Memory B cell (primary cell): ENCODE measurements around the gene CCL27.
A peak's percentile ranks its signal among the peaks of the same experiment; 100 is the strongest.

Experiments used
- ATAC-seq: fragments of 150-1000 bp; cut with Tn5 transposase; 2 replicates; pipeline ENCODE4 v1.10.0; 2021; ENCODE audit warnings: low read depth, mild to moderate bottlenecking, moderate library complexity
- DNase-seq, 2 donors: peaks; one replicate each; pipeline ENCODE4 v3.0.0; 2022; ENCODE audit warnings: low spot score in 2 of 2
- H3K27ac Mint-ChIP-seq: one replicate; pipeline ENCODE4 v1.8.0; 2022; ENCODE audit warnings: mild to moderate bottlenecking, moderate library complexity, mixed read lengths
- H3K27me3 Mint-ChIP-seq: one replicate; pipeline ENCODE4 v1.8.0; 2022; ENCODE audit warnings: mixed read lengths
- H3K36me3 Mint-ChIP-seq: one replicate; pipeline ENCODE4 v1.8.0; 2022; ENCODE audit warnings: mild to moderate bottlenecking, mixed read lengths
- H3K4me1 Mint-ChIP-seq: one replicate; pipeline ENCODE4 v1.8.0; 2022; ENCODE audit warnings: mixed read lengths
- H3K4me3 Mint-ChIP-seq: one replicate; pipeline ENCODE4 v1.8.0; 2022; ENCODE audit warnings: mild to moderate bottlenecking, moderate library complexity, mixed read lengths
- H3K9me3 Mint-ChIP-seq: one replicate; pipeline ENCODE4 v1.8.0; 2022; ENCODE audit warnings: mixed read lengths

CCL27 gene, protein sequence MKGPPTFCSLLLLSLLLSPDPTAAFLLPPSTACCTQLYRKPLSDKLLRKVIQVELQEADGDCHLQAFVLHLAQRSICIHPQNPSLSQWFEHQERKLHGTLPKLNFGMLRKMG

DNA sequence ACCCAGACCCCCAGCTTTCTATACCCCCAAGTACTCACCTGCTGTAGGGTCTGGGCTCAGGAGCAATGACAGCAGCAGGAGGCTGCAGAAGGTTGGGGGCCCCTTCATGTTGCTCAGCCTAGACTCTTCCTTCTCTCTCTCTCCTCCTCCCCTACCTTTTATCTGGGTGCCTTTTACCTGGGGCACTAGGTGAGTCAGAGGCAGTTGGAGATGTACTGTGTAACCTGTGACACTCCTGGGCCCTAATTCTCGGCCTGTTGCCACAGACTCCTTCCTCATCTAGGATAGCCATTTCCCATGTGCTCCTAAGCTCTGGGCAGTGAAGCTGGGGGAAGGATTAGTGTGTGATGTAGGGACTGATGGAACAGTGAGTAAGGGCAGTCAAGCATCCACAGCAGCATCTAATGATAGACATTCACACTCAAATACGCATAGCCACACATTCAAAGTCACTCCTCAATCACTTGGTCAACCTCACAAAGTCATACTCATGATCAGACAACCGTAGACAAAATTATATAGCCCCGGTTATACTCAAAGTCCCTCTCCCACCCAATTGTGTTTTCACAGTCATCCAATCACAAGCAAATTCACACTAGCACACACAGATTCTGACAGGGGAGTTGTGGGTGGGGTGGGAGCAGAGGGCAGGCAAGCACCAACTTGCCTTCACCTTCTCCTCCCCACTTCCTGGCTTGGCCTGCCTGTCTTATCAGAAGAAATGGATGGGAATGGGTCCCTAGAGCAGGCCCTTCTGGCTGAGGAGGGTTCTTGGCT is at the start of gene CCL27:
Gene CCL27 (minus strand): TSS at position 132 of the 777 bp plus-strand sequence. CDS start 24 bp downstream, at position 108.
- ATAC-seq (no peak), DNase-seq (no peak)
- H3K4me1 Mint-ChIP-seq, result peaks cover 12% of the 10 kb centered on the region
- peaks cover 4% of the 10 kb centered on the region for H3K36me3 Mint-ChIP-seq
- H3K9me3 Mint-ChIP-seq, result no peaks in the 10 kb centered on the region
- no peak within 1 kb of the TSS for H3K4me3 Mint-ChIP-seq
- H3K27ac Mint-ChIP-seq, result no peak within 1 kb of the TSS
- H3K27me3 Mint-ChIP-seq, result no peaks in the 10 kb centered on the region

DNA sequence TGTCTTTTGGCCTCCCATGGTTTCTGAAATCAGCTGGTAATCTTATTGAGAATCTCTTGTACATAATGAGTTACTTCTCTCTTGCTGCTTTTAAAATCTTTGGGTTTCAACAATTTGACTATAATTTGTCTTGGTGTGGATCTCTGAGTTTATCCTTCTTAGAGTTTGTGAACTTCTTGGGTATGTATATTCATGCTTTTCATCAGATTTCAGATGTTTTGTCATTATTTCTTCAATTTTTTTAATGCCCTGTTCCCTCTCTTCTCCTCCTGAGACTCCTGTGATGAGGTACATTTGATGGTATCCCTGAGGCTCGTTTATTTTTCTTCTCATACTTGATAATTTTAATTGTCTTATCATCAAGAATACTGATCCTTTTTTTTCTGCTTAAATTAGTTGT is 49.7 kb upstream of the CCL27 start:
- Mint-ChIP-seq H3K27me3 (peaks cover 14% of the 10 kb centered on the region), H3K27ac (no peak overlapping the region), H3K4me3 (no peak overlapping the region), H3K9me3 (peaks cover 2% of the 10 kb centered on the region), H3K36me3 (no peaks in the 10 kb centered on the region), H3K4me1 (no peaks in the 10 kb centered on the region)
- ATAC-seq (no peak), DNase-seq (no peak)

DNA sequence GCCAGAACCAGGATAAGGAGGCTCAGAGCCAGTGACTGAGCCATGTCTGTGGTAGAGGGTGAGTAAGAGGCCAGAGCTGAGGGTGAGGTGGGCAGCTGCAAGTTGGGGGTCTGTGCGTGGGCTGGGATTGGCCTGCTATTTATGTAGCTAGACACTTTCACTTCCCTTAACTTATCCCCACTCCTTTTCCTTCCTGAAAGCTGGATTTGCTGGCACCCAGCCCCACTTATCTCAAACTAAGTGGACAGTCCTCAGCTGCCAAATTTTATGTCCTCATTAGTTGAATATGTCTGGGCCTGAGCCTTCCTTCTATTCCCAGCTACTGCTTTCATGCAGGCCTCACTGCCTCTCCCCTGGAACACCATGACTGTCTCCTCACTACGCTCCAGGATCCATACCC is 47.6 kb upstream of the CCL27 start, which contains the start of gene CCL21:
Gene CCL21 (minus strand): TSS at position 114 of the 400 bp plus-strand sequence. CDS start 70 bp downstream, at position 44.
- H3K27ac Mint-ChIP-seq, result no peak within 1 kb of the TSS
- no peaks in the 10 kb centered on the region for H3K36me3 Mint-ChIP-seq
- H3K4me1 Mint-ChIP-seq, result no peaks in the 10 kb centered on the region
- no peak for DNase-seq
- ATAC-seq, result no peak
- no peak within 1 kb of the TSS for H3K4me3 Mint-ChIP-seq
- peaks cover 2% of the 10 kb centered on the region for H3K9me3 Mint-ChIP-seq
- H3K27me3 Mint-ChIP-seq, result peaks cover 12% of the 10 kb centered on the region

DNA sequence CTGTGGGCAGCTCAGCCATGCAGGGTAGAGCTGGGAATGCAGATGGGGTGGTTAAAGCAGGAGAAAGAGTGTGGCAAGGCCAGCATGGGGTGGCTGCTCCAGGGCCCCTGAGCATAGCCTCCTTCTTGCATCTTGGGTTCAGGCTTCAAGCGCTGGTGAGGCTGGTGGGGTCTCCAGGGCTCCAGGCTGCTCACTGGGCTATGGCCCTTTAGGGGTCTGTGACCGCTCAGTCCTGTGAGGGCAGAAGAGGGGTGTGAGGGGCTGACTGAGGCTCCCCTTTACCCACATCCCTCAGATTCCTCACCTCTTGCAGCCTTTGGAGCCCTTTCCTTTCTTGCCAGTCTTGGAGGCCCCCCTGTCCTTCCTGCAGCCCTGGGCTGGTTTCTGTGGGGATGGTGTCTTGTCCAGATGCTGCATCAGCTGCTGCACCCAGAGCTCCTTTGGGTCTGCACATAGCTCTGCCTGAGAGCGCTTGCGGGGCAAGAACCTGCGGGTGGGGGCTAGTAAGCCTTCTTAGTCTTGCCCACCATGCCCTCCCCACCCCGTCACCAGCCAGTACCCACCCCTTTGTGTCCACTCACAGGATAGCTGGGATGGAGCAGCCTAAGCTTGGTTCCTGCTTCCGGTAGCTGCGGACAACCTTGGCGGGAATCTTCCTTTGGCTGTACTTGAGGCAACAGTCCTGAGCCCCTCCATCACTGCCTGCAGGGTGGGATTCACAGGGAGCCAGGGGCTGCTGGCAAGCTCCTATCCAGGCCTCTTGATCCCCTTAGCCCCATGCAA is 46.9 kb upstream of the CCL27 start:
- ATAC-seq (no peak), DNase-seq (no peak)
- no peak overlapping the region for H3K27ac Mint-ChIP-seq
- no peaks in the 10 kb centered on the region for H3K36me3 Mint-ChIP-seq
- no peaks in the 10 kb centered on the region for H3K4me1 Mint-ChIP-seq
- H3K9me3 Mint-ChIP-seq, result peaks cover 2% of the 10 kb centered on the region
- peaks cover 8% of the 10 kb centered on the region for H3K27me3 Mint-ChIP-seq
- H3K4me3 Mint-ChIP-seq, result no peak overlapping the region

DNA sequence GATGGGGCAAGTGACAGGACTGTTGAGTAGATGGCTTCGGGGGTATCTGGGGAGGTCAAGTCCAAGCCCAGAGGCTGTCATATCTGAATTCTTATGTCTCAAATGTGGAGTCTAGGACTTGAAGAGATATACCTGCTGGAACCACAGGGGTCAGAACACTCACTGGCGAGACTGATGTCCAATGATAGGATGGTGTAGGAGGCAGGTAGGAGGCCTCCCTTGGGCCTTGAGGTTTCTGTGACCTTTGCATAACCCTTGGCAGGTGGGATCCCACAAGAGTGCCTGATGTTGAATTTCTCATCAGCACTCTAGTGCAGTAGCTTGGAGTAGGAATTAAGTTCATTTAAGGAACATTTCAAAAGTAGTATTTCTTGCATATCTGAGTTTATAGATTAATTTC is 44.7 kb upstream of the CCL27 start:
- ATAC-seq, result no peak
- peaks cover 1% of the 10 kb centered on the region for H3K4me1 Mint-ChIP-seq
- peaks cover 4% of the 10 kb centered on the region for H3K27me3 Mint-ChIP-seq
- no peak for DNase-seq
- no peak overlapping the region for H3K27ac Mint-ChIP-seq
- H3K4me3 Mint-ChIP-seq, result no peak overlapping the region
- H3K9me3 Mint-ChIP-seq, result peaks cover 2% of the 10 kb centered on the region
- H3K36me3 Mint-ChIP-seq, result no peaks in the 10 kb centered on the region

DNA sequence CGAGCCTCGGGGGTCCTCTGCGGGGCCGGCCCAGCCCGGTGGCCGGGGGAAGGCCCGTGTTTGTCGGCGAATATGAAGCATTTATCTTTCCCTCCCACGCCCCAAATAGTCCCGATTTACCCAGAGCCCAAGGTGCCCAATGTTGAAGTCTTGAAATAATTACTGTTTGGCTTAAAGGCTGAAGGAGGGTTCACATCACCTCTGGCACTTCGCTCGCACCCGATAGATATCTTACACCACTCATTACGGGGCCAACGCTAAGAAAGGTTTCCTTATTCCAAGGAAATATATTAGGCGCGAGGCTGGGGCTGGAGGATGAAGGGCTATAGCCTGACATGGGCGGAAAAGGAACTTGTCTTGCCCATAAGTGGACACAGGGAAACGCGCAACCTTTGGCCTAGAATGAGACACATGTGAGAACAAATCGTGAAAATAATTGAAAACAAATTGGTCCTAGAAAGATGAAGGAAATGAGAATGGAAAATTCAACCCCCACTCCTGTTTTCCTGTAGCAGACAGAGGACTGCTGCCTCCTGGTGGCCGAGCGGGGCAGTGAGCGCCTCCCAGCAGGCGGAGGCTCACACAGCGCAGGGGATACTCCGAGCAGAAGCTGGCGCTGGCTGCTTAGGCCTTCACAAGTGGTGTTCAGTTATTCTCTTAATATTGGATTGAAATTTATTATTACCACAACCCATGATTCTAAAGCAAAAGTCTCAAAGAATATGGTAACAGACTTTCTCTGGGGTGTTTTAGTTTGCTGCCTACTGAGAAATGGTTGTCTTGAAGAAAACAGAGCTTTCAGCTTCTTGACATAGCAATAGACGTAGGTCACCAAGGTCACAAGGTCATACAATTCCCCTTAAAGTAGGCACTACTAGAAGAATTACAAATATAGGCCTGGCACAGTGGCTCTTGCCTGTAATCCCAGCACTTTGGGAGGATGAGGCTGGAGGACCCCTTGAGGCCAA is 39.6 kb upstream of the CCL27 start:
- H3K27ac Mint-ChIP-seq, result no peak overlapping the region
- peak; percentile 69 to 79 for DNase-seq
- peak; percentile 79 for ATAC-seq

DNA sequence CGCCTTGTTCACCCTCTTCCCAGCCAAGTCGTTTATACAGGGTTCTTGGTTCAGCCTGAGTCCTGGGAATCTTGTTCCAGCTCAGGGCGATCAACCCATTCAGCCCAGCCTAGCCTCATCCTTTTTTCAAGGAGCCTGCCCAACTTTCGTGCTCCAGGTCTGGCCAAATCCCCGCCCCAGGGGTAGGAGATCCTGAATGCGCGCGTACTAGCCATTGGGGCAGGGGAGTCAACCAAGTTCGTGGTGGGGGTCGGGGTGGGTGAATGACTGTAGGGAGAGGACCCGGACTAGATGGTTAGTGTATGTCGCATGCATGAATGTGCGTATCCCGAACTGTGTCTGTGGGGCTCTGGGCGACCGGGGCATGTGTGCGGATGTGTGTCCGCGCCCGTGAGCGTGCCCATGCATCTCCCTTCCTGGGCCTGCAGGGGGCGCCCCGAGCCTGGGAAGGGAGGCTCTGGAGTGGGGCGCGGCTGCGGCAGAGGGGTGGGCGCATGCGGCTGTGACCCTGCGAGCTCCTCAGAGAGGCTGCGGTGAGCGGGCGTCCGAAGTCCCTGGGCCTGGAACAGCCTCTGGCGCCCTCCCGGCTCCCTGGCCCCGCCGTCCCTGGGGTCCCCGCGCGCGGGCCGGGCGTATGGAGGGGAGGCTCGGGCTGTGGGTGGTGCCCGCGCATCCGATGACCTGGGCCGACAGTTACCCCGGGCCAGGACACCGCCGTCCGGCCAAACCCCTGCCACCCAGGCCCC is 38.7 kb upstream of the CCL27 start:
- peaks cover 10% of the 10 kb centered on the region for H3K27me3 Mint-ChIP-seq
- peaks cover 5% of the 10 kb centered on the region for H3K4me1 Mint-ChIP-seq
- no peaks in the 10 kb centered on the region for H3K36me3 Mint-ChIP-seq
- H3K27ac Mint-ChIP-seq, result no peak overlapping the region
- H3K4me3 Mint-ChIP-seq, result peak overlapping the region; percentile 74
- ATAC-seq, result peak; percentile 79
- H3K9me3 Mint-ChIP-seq, result no peaks in the 10 kb centered on the region
- DNase-seq, result peak; percentile 58 to 74

More for the DNA sequence above, 39.6 kb upstream of the CCL27 start:
- peaks cover 10% of the 10 kb centered on the region for H3K27me3 Mint-ChIP-seq
- H3K4me1 Mint-ChIP-seq, result peaks cover 5% of the 10 kb centered on the region
- no peaks in the 10 kb centered on the region for H3K36me3 Mint-ChIP-seq
- no peaks in the 10 kb centered on the region for H3K9me3 Mint-ChIP-seq
- H3K4me3 Mint-ChIP-seq, result peak overlapping the region; percentile 74

DNA sequence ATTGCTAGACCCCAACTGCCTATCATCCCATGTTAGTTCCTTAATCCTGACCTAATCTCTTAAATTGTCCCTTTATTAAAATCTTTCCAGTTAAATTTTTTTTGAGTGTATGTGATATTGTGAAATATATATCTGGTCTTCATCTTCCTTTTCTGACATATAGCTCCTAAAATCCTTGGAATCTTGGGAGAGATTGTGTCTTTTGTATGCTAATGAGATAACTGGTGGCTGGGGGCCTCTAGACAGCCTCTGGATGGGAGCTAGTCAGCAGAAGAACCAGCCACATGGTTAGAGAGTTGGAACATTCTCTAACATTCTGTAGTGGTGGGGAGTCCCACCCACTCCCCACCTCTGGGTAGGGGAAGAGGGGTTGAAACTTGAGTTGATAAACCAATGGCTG is 32.4 kb upstream of the CCL27 start:
- H3K4me3 Mint-ChIP-seq, result no peak overlapping the region
- DNase-seq, result no peak
- no peaks in the 10 kb centered on the region for H3K9me3 Mint-ChIP-seq
- peaks cover 2% of the 10 kb centered on the region for H3K4me1 Mint-ChIP-seq
- H3K27ac Mint-ChIP-seq, result no peak overlapping the region
- ATAC-seq, result no peak
- no peaks in the 10 kb centered on the region for H3K36me3 Mint-ChIP-seq
- peaks cover 10% of the 10 kb centered on the region for H3K27me3 Mint-ChIP-seq

DNA sequence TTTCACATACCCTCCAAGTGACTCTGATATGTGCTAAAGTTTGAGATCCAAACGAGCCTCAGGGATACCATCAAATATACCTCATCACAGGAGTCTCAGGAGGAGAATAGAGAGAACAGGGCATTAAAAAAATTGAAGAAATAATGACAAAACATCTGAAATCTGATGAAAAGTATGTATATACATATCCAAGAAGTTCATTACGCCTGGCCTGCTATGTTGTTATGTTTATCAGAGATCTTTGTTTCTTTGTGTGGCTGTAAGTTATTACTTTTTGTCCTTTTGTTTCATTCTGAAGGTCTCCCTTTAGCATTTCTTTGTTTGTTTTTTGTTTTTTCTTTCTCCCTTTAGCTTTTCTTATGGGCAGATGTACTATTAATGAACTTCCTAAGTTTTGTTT is 31.1 kb upstream of the CCL27 start:
- DNase-seq, result no peak
- Mint-ChIP-seq H3K9me3 (no peaks in the 10 kb centered on the region), H3K4me1 (peaks cover 2% of the 10 kb centered on the region), H3K27me3 (peaks cover 13% of the 10 kb centered on the region), H3K27ac (no peak overlapping the region), H3K4me3 (no peak overlapping the region), H3K36me3 (no peaks in the 10 kb centered on the region)
- no peak for ATAC-seq

DNA sequence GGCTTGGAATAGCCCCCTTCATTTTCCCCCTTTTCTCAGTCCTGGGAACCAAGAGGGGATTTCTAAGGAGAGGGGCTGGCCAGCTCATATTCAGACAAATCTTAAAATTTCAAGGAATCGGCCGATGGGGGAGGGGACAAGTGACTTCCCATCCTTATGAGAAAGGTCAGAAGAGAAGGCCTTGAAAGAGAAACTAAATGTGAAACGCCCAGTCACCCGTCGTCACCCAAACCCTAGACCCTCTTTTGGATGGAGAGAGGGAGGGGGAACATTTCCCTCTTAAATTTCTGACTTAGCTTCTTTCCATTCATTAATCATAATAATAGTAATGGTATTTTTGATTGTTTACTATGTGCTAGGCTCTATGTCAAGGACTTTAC is 29.5 kb upstream of the CCL27 start:
- Mint-ChIP-seq H3K4me1 (peaks cover 2% of the 10 kb centered on the region), H3K36me3 (no peaks in the 10 kb centered on the region), H3K27ac (no peak overlapping the region), H3K4me3 (no peak overlapping the region), H3K27me3 (peaks cover 14% of the 10 kb centered on the region), H3K9me3 (no peaks in the 10 kb centered on the region)
- ATAC-seq, result no peak
- DNase-seq, result no peak

DNA sequence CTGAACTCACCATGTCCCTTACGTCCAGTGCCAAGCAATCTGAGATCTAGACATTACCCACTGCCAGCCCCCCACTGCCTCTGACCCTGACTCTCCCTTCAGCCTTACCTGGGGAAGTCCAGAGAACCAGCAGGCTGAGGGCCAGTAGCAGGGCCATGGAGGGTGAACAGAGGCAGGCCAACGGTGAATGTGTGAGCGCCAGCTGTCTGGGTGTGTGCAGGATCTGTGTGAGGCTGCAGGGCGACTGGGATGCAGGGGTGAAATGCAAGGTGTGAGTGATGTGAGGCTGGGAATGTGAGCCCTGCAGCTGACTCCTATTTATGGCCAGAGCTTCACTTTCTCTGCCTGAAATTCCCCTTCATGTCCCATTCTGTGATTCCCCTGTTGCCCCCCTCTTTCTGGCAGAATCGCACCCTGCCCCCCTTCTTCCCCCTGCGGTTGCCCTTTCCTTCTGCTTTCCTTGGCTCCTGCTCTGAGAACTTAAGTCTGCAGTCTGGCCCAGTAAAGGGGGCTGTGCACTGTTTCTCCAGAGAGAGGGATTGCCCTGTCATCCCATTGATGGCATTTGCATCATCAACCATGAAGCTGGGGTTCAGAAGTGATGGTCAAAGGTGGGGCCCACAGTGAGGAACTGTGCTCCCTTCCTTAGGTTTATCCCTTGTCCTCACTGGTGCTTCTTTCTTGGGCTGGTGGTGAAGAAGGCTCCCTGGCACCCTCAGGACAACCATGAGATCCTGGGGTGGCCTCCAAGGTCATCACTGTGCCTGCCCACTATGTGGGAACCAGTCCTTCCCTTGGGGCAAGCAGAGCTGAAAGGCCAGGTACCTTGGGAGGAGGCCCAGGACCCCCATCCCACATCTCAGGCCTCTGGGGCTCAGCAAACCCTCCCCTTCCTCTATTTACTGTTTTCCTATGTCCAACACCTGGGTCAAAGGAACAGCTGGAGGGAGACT is 28.8 kb upstream of the CCL27 start, which contains the start of gene CCL19:
Gene CCL19 (minus strand): TSS at position 294 of the 953 bp plus-strand sequence. CDS start 137 bp downstream, at position 157.
- no peak within 1 kb of the TSS for H3K27ac Mint-ChIP-seq
- no peak for ATAC-seq
- peaks cover 14% of the 10 kb centered on the region for H3K27me3 Mint-ChIP-seq
- no peaks in the 10 kb centered on the region for H3K9me3 Mint-ChIP-seq
- DNase-seq, result no peak
- H3K4me1 Mint-ChIP-seq, result peaks cover 6% of the 10 kb centered on the region
- H3K36me3 Mint-ChIP-seq, result no peaks in the 10 kb centered on the region
- no peak within 1 kb of the TSS for H3K4me3 Mint-ChIP-seq

DNA sequence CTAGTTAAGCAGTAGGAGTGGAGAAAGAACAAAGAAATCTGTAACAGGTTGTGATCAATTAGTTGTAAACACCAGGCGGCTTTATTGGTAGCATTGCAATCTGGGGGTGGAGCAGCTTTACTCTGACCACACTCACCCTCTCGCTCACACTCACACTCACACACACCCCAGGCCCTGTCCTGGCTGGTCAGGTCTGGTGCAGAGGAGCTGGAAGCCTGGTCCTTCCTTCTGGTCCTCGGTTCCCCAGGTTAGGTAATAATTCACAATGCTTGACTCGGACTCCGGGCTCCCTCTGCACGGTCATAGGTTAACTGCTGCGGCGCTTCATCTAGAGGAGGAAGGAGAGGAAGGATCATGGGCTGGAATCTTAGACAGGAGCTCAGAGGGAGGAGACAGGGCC is 27.1 kb upstream of the CCL27 start:
- DNase-seq, result no peak
- Mint-ChIP-seq H3K4me3 (no peak overlapping the region), H3K36me3 (no peaks in the 10 kb centered on the region), H3K9me3 (no peaks in the 10 kb centered on the region), H3K4me1 (peaks cover 6% of the 10 kb centered on the region), H3K27ac (no peak overlapping the region), H3K27me3 (peaks cover 13% of the 10 kb centered on the region)
- ATAC-seq, result no peak
